Activated B cell treated with CpG ODN at 0.5 μM for 24 hours (primary cell): ENCODE results near the gene RALA. TPM values are rescaled to one million over a fixed set of nuclear protein-coding genes. Genes with fewer than 3 reads are reported as not detected.

ENCODE experiments used
- ATAC-seq: fragments of 200-7000 bp; cut with Tn5 transposase; one replicate; pipeline ENCODE4 v1.10.0; 2021; ENCODE audit warnings: low read depth, mild to moderate bottlenecking, moderate library complexity
- CTCF ChIA-PET: fragments of 350-600 bp; sonication (Branson Sonifier 250); formaldehyde crosslinking; loops from one replicate; lab custom pipeline; 2021; ENCODE audit warnings: antibody characterized with exemption; lab: Charles Lee
- POLR2A ChIA-PET: fragments of 350-600 bp; sonication (Branson Sonifier 250); formaldehyde crosslinking; loops from one replicate; lab custom pipeline; 2021; ENCODE audit warnings: antibody characterized with exemption; lab: Charles Lee
- DNase-seq: peaks from one replicate; pipeline ENCODE4 v3.0.0; 2022
- H3K27ac Mint-ChIP-seq: one replicate; pipeline ENCODE4 v1.8.0; 2020; ENCODE audit warnings: mixed read lengths
- H3K27me3 Mint-ChIP-seq: one replicate; pipeline ENCODE4 v1.8.0; 2021; ENCODE audit warnings: mixed read lengths
- H3K36me3 Mint-ChIP-seq: one replicate; pipeline ENCODE4 v1.8.0; 2021; ENCODE audit warnings: low read depth, mixed read lengths
- H3K4me1 Mint-ChIP-seq: one replicate; pipeline ENCODE4 v1.8.0; 2021; ENCODE audit warnings: mixed read lengths
- H3K4me3 Mint-ChIP-seq: one replicate; pipeline ENCODE4 v1.8.0; 2020; ENCODE audit warnings: mild to moderate bottlenecking, mixed read lengths
- H3K9me3 Mint-ChIP-seq: one replicate; pipeline ENCODE4 v1.8.0; 2020; ENCODE audit warnings: mixed read lengths
- intact Hi-C: fragments of 100-400 bp; cut with micrococcal nuclease; formaldehyde crosslinking; loops from one replicate; pipeline ENCODE4 v1.15.1; 2024
- total RNA-seq: library from RNA; stranded (reverse); gene quantifications from 2 replicates; pipeline ENCODE4 v1.2.3, GENCODE V29; 2022
- TF ChIP-seq, protein P1 (sequence below): fragments of 200-600 bp; IDR thresholded peaks from one replicate; pipeline ENCODE4 v1.8.0; 2022; ENCODE audit warnings: antibody characterized with exemption, mild to moderate bottlenecking

The RALA gene
- total RNA-seq, 1 donor from 2014 or later, result 37.3 TPM

DNA sequence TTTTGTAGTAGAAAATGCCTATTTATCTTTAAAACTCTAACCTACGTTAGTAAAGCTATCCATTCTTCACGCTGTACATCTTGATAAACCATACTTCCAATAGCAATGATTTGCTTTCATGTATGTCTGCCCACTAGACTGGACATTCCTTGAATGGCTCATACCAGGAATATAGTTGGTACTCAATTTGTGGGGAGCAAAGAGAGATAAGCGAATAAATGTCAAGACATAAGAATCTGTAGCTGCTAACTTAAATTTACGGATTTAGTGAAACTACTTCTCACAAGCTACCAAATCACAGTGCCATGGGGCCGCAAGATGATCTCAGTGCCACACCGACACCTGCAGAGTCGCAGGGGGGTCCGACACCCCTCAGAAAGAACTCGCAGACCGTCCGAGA lies 763 bp upstream of the RALA start:
- ChIA-PET CTCF (interaction anchor here (0.8 to 1.0 kb wide), 3 partner anchors 30 to 512 kb away, joined by 3 to 5 read pairs (median 4); partner anchors contain the start of genes MPLKIP and SUGCT), POLR2A (interaction anchor here (0.5 to 5.5 kb wide), 12 partner anchors 9 to 127 kb away, joined by 3 to 80 read pairs (median 4); partner anchors contain the start of gene YAE1)
- Mint-ChIP-seq H3K27ac (peak overlapping the region; percentile 89), H3K27me3 (no peaks in the 10 kb centered on the region), H3K4me3 (peak overlapping the region; percentile 89), H3K36me3 (peaks cover 14% of the 10 kb centered on the region), H3K4me1 (peaks cover 50% of the 10 kb centered on the region), H3K9me3 (no peaks in the 10 kb centered on the region)
- DNase-seq, result no peak
- no peak for ATAC-seq
- TF ChIP-seq, protein P1, sequence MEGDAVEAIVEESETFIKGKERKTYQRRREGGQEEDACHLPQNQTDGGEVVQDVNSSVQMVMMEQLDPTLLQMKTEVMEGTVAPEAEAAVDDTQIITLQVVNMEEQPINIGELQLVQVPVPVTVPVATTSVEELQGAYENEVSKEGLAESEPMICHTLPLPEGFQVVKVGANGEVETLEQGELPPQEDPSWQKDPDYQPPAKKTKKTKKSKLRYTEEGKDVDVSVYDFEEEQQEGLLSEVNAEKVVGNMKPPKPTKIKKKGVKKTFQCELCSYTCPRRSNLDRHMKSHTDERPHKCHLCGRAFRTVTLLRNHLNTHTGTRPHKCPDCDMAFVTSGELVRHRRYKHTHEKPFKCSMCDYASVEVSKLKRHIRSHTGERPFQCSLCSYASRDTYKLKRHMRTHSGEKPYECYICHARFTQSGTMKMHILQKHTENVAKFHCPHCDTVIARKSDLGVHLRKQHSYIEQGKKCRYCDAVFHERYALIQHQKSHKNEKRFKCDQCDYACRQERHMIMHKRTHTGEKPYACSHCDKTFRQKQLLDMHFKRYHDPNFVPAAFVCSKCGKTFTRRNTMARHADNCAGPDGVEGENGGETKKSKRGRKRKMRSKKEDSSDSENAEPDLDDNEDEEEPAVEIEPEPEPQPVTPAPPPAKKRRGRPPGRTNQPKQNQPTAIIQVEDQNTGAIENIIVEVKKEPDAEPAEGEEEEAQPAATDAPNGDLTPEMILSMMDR, result no peak
- intact Hi-C loops, result loop anchor here (1.0 to 10.0 kb wide), 7 partner anchors 34 to 1835 kb away; partner anchors contain the start of genes MPLKIP, STARD3NL, VPS41 and YAE1

- no peak for DNase-seq
- Mint-ChIP-seq H3K36me3 (peaks cover 14% of the 10 kb centered on the region), H3K4me3 (peak overlapping the region; percentile 94), H3K9me3 (no peaks in the 10 kb centered on the region), H3K27ac (peak overlapping the region; percentile 91), H3K27me3 (no peaks in the 10 kb centered on the region), H3K4me1 (peaks cover 56% of the 10 kb centered on the region)
- CTCF ChIA-PET, result interaction anchor here (1.1 to 1.5 kb wide), 2 partner anchors 44 to 118 kb away, joined by 3 to 11 read pairs; no protein-coding TSS in a partner anchor
- ATAC-seq, result peak; percentile 55
- intact Hi-C loops, result loop anchor here (1.0 to 10.0 kb wide), 9 partner anchors 35 to 1837 kb away; partner anchors contain the start of genes MPLKIP, STARD3NL, VPS41 and YAE1
- POLR2A ChIA-PET, result interaction anchor here (0.6 to 5.5 kb wide), 12 partner anchors 8 to 511 kb away, joined by 3 to 80 read pairs (median 8); partner anchors contain the start of genes CDK13, SUGCT and YAE1
- TF ChIP-seq, protein P1, result no peak
These were observed 515 bp downstream of the RALA start for GRCh38 chr7:39623732-39624441.

DNA sequence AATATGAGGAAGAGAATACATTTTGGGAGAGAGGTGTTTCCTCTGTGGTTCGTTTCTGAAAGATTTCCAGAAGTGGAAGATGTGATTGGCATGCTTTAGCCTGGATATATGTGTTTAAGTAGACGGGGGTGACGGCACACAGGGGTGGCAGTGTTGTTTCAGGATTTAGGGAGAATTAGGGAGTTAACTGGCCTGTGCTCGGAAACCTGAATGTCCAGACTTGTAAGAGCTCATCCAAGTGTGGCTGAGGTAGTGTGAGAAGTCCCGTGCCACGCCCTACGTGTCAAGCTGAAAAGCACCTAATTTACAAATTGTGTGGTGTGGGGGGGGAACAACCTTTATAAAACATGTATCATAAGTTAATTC lies 1.1 kb downstream of the RALA start:
- TF ChIP-seq, protein P1, result no peak
- DNase-seq (peak; percentile 21), ATAC-seq (peak; percentile 20)
- intact Hi-C loops, result loop anchor here (1.0 to 10.0 kb wide), 5 partner anchors 44 to 1837 kb away; partner anchors contain the start of genes STARD3NL and VPS41
- peak overlapping the region; percentile 91 for H3K27ac Mint-ChIP-seq
- H3K4me1 Mint-ChIP-seq, result peaks cover 59% of the 10 kb centered on the region
- H3K9me3 Mint-ChIP-seq, result no peaks in the 10 kb centered on the region
- H3K27me3 Mint-ChIP-seq, result no peaks in the 10 kb centered on the region
- peak overlapping the region; percentile 94 for H3K4me3 Mint-ChIP-seq
- CTCF ChIA-PET, result interaction anchor here (1.1 to 1.5 kb wide), 2 partner anchors 44 to 118 kb away, joined by 3 to 11 read pairs; no protein-coding TSS in a partner anchor
- peaks cover 18% of the 10 kb centered on the region for H3K36me3 Mint-ChIP-seq
- POLR2A ChIA-PET, result interaction anchor here (0.7 to 5.5 kb wide), 7 partner anchors 15 to 511 kb away, joined by 3 to 80 read pairs (median 15); partner anchors contain the start of genes CDK13 and SUGCT

DNA sequence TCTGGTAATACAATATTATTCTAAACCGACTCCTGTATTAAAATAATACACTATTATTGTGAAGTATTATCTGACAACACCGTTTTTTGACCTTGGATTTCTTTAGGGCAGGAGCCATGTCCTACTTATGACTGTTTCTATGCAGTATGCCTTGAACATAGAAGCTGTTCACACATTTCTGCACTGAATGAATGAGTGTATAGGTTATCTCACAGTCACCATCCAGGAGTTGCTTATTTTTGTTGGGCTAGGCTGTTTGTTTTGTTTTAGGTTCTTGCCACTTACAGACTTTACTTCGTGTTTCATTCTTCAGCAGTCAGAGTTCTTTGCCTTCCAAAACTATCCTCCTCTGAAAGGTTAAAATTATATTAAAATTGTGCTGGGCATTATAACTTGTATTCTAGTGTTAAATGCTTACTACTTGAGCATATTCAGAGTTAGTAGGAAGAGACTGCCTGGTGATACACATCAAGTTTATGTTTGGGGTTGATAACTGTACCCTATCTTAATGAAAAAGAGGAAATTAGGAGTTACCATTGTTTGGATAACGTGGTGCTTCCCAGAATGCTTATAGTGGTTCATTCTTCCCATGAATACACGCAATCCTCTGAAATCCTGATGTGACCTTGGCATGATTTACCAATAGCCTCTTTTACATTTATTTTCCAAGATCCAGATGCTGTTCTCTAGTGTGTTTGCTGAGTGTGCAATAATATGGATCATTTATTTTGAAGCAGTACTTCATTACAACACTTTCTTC lies 1.7 kb downstream of the RALA start:
- Mint-ChIP-seq H3K4me3 (peak overlapping the region; percentile 94), H3K27ac (peak overlapping the region; percentile 91), H3K27me3 (no peaks in the 10 kb centered on the region), H3K4me1 (peaks cover 59% of the 10 kb centered on the region), H3K9me3 (no peaks in the 10 kb centered on the region), H3K36me3 (peaks cover 22% of the 10 kb centered on the region)
- ChIA-PET POLR2A (interaction anchor here (1.0 to 5.5 kb wide), 4 partner anchors 15 to 510 kb away, joined by 3 to 80 read pairs (median 17); partner anchors contain the start of genes CDK13 and SUGCT), CTCF (interaction anchor here (1.5 kb wide), 1 partner anchor 45 kb away, joined by 11 read pairs; no protein-coding TSS in a partner anchor)
- intact Hi-C loops, result loop anchor here (1.0 to 10.0 kb wide), 5 partner anchors 44 to 1838 kb away; partner anchors contain the start of genes STARD3NL and VPS41
- ATAC-seq, result no peak
- no peak for DNase-seq
- TF ChIP-seq, protein P1, result no peak
